ENCODE measurements around the gene TMED9. TPM values are rescaled to one million over a fixed set of nuclear protein-coding genes. Genes with fewer than 3 reads are reported as not detected.

The TMED9 gene
- total RNA-seq, 1 experiment from 2014 or later: 156 TPM

- Histone ChIP-seq H2AFZ (ENCODE audit: low read length) (no peak overlapping the region), H3K9ac (ENCODE audit: extremely low read depth, insufficient read length, low read length) (no peak overlapping the region), H3K27me3 (ENCODE audit: insufficient read depth, low read length) (no peaks in the 10 kb centered on the region; the same call in 1 of the 2 replicates), H3K4me2 (ENCODE audit: insufficient read depth, insufficient read length, low read length) (no peak overlapping the region), H4K8ac (replicated peaks; ENCODE audit: insufficient read length, low read depth, low read length) (no peak overlapping the region), H3K23ac (ENCODE audit: insufficient read length, low read depth, low read length) (no peak overlapping the region), H3K18ac (ENCODE audit: insufficient read length, low read depth, low read length) (no peak overlapping the region), H3K79me1 (ENCODE audit: insufficient read depth, low read depth, low read length, poor library complexity, severe bottlenecking) (no peaks in the 10 kb centered on the region), H2BK20ac (ENCODE audit: low read depth, low read length, poor library complexity, severe bottlenecking) (no peak overlapping the region), H4K5ac (ENCODE audit: insufficient read length, low read depth, low read length) (no peak overlapping the region), H2BK5ac (ENCODE audit: insufficient read length, low read length) (no peak overlapping the region), H4K20me1 (ENCODE audit: control insufficient read depth, insufficient read depth, insufficient read length) (no peaks in the 10 kb centered on the region), H3K79me2 (ENCODE audit: insufficient read depth, low read length) (no peaks in the 10 kb centered on the region), H3K14ac (ENCODE audit: insufficient read depth, low read length) (no peak overlapping the region), H3K56ac (ENCODE audit: insufficient read length, low read depth, low read length) (no peak overlapping the region), H2BK15ac (ENCODE audit: low read depth, low read length) (no peak overlapping the region), H3K9me3 (ENCODE audit: control insufficient read depth, low read depth, low read length) (no peaks in the 10 kb centered on the region), H2AK5ac (ENCODE audit: insufficient read length, low read length) (no peak overlapping the region), H3K4ac (ENCODE audit: low read depth, low read length) (no peak overlapping the region), H2BK120ac (ENCODE audit: low read depth, low read length, poor library complexity, severe bottlenecking) (no peak overlapping the region), H3K4me1 (ENCODE audit: insufficient read depth, low read length) (no peaks in the 10 kb centered on the region), H3K27ac (ENCODE audit: insufficient read length, low read depth, low read length) (no peak overlapping the region), H2BK12ac (ENCODE audit: insufficient read length, low read depth, low read length) (no peak overlapping the region), H3K23me2 (ENCODE audit: insufficient read length, low read depth, low read length, poor library complexity, severe bottlenecking) (peaks cover 6% of the 10 kb centered on the region), H3T11ph (ENCODE audit: low read length) (no peak overlapping the region), H4K91ac (ENCODE audit: insufficient read length, low read depth, low read length) (no peak overlapping the region)
- Mint-ChIP-seq H3K27me3 (ENCODE audit: low read depth) (peaks cover 22% of the 10 kb centered on the region), H3K36me3 (ENCODE audit: insufficient read depth in 1 of 3, low read depth in 3 of 3) (peaks cover 25 to 46% (median 39%) of the 10 kb centered on the region in 3 experiments), H3K4me1 (peaks cover 6 to 11% of the 10 kb centered on the region in 2 experiments), H3K4me3 (peak overlapping the region in 1 of 2 experiments; percentile 12; a peak in 2 of 5 replicates), H3K9me3 (no peaks in the 10 kb centered on the region; a peak in 1 of 5 replicates), H3K27ac (no peak overlapping the region)
- no CpG with 5 or more reads among the region's 8 CpGs for WGBS (ENCODE audit: extremely low coverage, insufficient read length, low lambda C conversion rate)
- no peak for TF ChIP-seq CTCF (conservative IDR thresholded peaks at IDR 0.05)
- no peak for DNase-seq
Observed at GRCh38 chr5:177594071-177594470, 2.1 kb downstream of the TMED9 start.
